Colonic mucosa (tissue), 4 donors: ENCODE data around the gene ADD1. TPM values are rescaled to one million over a fixed set of nuclear protein-coding genes. Genes with fewer than 3 reads are reported as not detected.

Experiments
- DNase-seq: peaks from one replicate; pipeline ENCODE4 v3.0.0-alpha.2; 2020
- H3K27ac ChIP-seq: fragments of 200-600 bp; one replicate; pipeline ENCODE4 v1.8.0; 2021
- H3K27me3 ChIP-seq: fragments of 200-600 bp; one replicate; pipeline ENCODE4 v1.8.0; 2021
- H3K36me3 ChIP-seq: fragments of 200-600 bp; one replicate; pipeline ENCODE4 v1.8.0; 2021
- H3K4me1 ChIP-seq: fragments of 200-600 bp; one replicate; pipeline ENCODE4 v1.8.0; 2021; ENCODE audit warnings: mild to moderate bottlenecking
- H3K4me3 ChIP-seq: fragments of 200-600 bp; one replicate; pipeline ENCODE4 v1.8.0; 2021
- H3K9ac ChIP-seq, 2 donors: one replicate each; pipeline ENCODE4 v1.7.0; 2013; ENCODE audit warnings: control low read depth in 2 of 2, low read depth in 2 of 2, low read length in 2 of 2
- H3K9me3 ChIP-seq: fragments of 200-600 bp; one replicate; pipeline ENCODE4 v1.8.0; 2021
- intact Hi-C: fragments of 100-400 bp; cut with DNase I; formaldehyde crosslinking; loops from one replicate; pipeline ENCODE4 v1.14.1; 2022
- total RNA-seq, 2 donors: library from RNA; stranded (reverse); fragmentation: NEBNext Ultra II Directional in 1 of 2; extraction: Animal tissue kit (Norgen Biotek cat#: 25700) in 1 of 2; gene quantifications; one replicate each; pipeline ENCODE4 v1.2.1, GENCODE V29; 2021
- TF ChIP-seq, protein P1 (sequence below): fragments of 200-600 bp; IDR thresholded peaks from one replicate; pipeline ENCODE4 v1.8.0; 2022; ENCODE audit warnings: antibody characterized with exemption, mild to moderate bottlenecking
- donor health status: healthy.
- donor health status: DM: no; HTN: no; CAD: no.
- donor health status: DM: no; HTN: no; CAD: no.

The ADD1 gene
- total RNA-seq, 2 donors from 2014 or later: 223 to 233 TPM

DNA sequence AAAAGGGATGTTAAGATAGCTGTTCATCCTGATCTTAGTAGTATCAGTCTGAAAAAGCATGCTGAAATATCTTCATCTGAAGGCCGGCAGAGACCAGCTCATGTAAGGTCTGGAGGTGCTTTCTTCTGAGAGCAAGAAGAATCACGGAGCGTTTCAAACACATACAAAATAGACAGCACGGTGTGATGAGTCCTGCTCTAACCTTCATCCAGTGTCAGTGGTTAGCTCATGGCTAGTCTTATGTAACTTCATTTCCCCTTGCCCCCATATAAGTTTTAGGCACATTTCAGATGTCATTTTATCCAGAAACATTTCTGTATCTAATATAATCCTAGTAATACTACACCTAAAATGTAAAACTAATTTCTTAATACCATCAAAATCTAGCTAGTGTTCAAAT is 27.8 kb downstream of the ADD1 start:
- TF ChIP-seq, protein P1, sequence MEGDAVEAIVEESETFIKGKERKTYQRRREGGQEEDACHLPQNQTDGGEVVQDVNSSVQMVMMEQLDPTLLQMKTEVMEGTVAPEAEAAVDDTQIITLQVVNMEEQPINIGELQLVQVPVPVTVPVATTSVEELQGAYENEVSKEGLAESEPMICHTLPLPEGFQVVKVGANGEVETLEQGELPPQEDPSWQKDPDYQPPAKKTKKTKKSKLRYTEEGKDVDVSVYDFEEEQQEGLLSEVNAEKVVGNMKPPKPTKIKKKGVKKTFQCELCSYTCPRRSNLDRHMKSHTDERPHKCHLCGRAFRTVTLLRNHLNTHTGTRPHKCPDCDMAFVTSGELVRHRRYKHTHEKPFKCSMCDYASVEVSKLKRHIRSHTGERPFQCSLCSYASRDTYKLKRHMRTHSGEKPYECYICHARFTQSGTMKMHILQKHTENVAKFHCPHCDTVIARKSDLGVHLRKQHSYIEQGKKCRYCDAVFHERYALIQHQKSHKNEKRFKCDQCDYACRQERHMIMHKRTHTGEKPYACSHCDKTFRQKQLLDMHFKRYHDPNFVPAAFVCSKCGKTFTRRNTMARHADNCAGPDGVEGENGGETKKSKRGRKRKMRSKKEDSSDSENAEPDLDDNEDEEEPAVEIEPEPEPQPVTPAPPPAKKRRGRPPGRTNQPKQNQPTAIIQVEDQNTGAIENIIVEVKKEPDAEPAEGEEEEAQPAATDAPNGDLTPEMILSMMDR: no peak
- no peak overlapping the region for H3K4me3 ChIP-seq
- H3K27ac ChIP-seq: no peak overlapping the region
- intact Hi-C loops: no loop called here
- H3K36me3 ChIP-seq: peaks cover 4% of the 10 kb centered on the region
- peak overlapping the region in 1 of 2 donors; percentile 23 for H3K9ac ChIP-seq
- H3K27me3 ChIP-seq: no peaks in the 10 kb centered on the region
- no peaks in the 10 kb centered on the region for H3K4me1 ChIP-seq
- no peaks in the 10 kb centered on the region for H3K9me3 ChIP-seq
- DNase-seq: no peak

DNA sequence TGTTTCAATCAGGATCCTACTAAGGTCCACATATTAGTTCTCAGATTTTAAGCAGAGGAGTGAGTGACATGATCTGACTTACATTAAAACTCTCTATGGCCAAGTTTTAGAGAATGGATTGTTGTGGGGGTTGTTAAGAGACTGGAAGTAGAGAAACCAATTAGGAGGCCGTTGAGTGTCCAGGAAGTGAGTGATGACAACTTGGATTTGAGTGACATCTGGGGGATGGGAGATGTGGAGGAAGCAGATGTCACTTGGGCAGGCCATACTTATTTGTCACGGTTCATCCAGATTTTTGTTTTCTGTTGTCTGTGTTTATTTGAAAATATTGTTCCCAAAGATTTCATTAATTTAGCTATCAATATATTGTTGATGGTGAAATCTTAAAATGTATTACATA is 28.3 kb downstream of the ADD1 start:
- Histone ChIP-seq H3K27ac (no peak overlapping the region), H3K27me3 (no peaks in the 10 kb centered on the region), H3K4me1 (no peaks in the 10 kb centered on the region), H3K36me3 (peaks cover 4% of the 10 kb centered on the region), H3K9me3 (no peaks in the 10 kb centered on the region), H3K4me3 (no peak overlapping the region), H3K9ac (peak overlapping the region in 1 of 2 donors; percentile 23)
- intact Hi-C loops: no loop called here
- TF ChIP-seq, protein P1: no peak
- no peak for DNase-seq

DNA sequence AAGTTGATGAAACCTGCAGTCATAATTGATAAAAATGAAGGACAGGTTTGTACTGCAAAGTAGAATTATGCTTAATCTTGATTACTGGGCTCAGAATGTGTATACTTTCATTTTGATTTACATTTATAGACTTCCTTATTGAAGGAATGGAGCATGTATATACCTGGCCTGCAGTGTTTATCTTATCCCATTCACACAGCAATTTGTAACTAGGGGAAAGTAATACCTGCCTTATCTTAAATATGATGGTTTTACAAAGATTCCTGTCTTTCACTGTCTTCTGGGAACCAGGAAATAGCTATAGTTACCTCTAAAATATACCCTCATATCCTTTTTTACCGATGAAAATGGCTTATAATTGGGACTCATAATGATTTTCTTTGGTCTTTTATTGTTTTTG is 29.7 kb downstream of the ADD1 start:
- intact Hi-C loops: no loop called here

DNA sequence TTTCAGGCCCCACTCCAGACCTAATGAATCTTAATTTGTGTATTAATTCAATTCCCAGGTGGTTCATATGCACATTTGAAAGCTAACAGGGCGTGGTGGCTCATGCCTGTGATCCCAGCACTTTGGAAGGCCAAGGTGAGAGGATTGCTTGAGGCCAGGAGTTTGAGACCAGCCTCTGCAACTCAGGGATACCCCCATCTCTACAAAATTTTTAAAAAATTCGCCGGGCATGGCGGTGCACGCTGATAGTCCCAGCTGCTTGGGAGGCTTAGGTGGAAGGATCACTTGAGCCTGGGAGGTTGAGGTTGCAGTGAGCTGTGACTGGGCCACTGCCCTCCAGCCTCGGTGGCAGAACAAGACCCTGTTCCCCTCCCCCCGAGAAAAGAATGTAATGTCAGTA is 31.2 kb downstream of the ADD1 start:
- TF ChIP-seq, protein P1: no peak
- Histone ChIP-seq H3K4me3 (no peak overlapping the region), H3K27me3 (no peaks in the 10 kb centered on the region), H3K4me1 (no peaks in the 10 kb centered on the region), H3K9me3 (no peaks in the 10 kb centered on the region), H3K9ac (no peak overlapping the region), H3K27ac (no peak overlapping the region), H3K36me3 (peaks cover 4% of the 10 kb centered on the region)
- DNase-seq: no peak
- intact Hi-C loops: no loop called here

More for the DNA sequence above, 29.7 kb downstream of the ADD1 start:
- no peak for DNase-seq
- Histone ChIP-seq H3K9ac (no peak overlapping the region), H3K4me3 (no peak overlapping the region), H3K4me1 (no peaks in the 10 kb centered on the region), H3K9me3 (no peaks in the 10 kb centered on the region), H3K36me3 (peaks cover 4% of the 10 kb centered on the region), H3K27me3 (no peaks in the 10 kb centered on the region), H3K27ac (peak overlapping the region; percentile 74)
- TF ChIP-seq, protein P1: no peak

DNA sequence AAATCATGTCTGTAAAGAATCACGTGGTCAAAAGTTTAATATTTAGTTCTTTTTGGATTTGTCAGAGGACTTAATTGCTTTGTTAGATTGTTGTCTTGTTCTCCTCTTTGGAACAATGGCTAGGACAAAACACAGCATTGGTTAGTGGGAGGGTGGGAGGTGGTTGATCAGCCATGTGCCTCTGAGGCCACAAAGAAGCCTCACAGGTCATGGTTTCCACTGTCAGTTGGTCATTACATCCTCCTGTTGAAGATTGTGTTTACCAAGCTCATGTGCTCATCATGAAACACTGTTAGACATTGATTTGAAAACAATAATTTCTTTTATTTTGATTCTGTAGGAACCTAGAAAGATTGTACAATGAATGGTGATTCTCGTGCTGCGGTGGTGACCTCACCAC is 31.9 kb downstream of the ADD1 start:
- DNase-seq: no peak
- Histone ChIP-seq H3K36me3 (peaks cover 4% of the 10 kb centered on the region), H3K27ac (no peak overlapping the region), H3K9ac (no peak overlapping the region), H3K9me3 (no peaks in the 10 kb centered on the region), H3K4me3 (no peak overlapping the region), H3K4me1 (no peaks in the 10 kb centered on the region), H3K27me3 (no peaks in the 10 kb centered on the region)
- intact Hi-C loops: no loop called here
- TF ChIP-seq, protein P1: no peak

DNA sequence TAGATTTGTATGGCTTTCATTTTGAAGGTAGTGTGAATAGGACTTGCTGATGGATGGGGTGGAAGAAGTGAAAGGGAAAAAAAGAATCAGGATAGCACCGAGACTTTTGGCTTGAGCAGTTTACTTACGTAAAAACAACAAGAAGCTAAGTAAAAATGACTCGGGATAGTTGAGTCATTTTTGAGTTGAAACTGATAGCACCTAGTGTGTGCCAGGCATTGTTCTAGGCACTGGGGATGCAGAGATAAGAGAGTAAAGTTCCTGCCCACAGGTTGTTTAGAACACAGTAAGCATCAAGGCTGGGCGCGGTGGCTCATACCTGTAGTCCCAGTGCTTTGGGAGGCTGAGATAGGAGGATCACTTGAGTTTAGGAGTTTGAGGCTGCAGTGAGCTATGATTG is 34.7 kb downstream of the ADD1 start:
- H3K27me3 ChIP-seq: no peaks in the 10 kb centered on the region
- intact Hi-C loops: no loop called here
- H3K4me1 ChIP-seq: no peaks in the 10 kb centered on the region
- H3K36me3 ChIP-seq: peaks cover 4% of the 10 kb centered on the region
- H3K9me3 ChIP-seq: no peaks in the 10 kb centered on the region
- no peak overlapping the region for H3K27ac ChIP-seq
- DNase-seq: no peak
- H3K9ac ChIP-seq: no peak overlapping the region
- TF ChIP-seq, protein P1: no peak
- H3K4me3 ChIP-seq: no peak overlapping the region
